IMR-90 (cell line): ENCODE measurements around the gene RAB6A. TPM values are rescaled to one million over a fixed set of nuclear protein-coding genes. Genes with fewer than 3 reads are reported as not detected.

Source experiments
- ATAC-seq: fragments of 200-7000 bp; cut with Tn5 transposase; 2 replicates; pipeline ENCODE4 v1.9.1; 2020; ENCODE audit warnings: low read depth, mild to moderate bottlenecking, moderate library complexity
- BruUV-seq: library from RNA; stranded (reverse); fragments of 400-500 nt; replicated peaks from 2 replicates; lab custom pipeline; 2021; lab: Mats Ljungman, UMichigan
- CTCF ChIA-PET: fragments of 300-600 bp; formaldehyde crosslinking; extraction: SDS; loops from one replicate; lab custom pipeline; 2021; ENCODE audit warnings: antibody characterized with exemption; lab: Yijun Ruan, JAX
- POLR2A ChIA-PET: fragments of 300-600 bp; sonication (Branson Sonifier 250); formaldehyde crosslinking; loops from one replicate; lab custom pipeline; 2022; ENCODE audit warnings: antibody characterized with exemption; ENCODE audit not compliant: unreplicated experiment; lab: Charles Lee
- DNase-seq: peaks from one replicate; pipeline ENCODE4 v3.0.0; 2013
- H2AFZ ChIP-seq: replicated peaks from 2 replicates; pipeline ENCODE3; 2013; ENCODE audit warnings: low read length, mild to moderate bottlenecking; ENCODE audit not compliant: poor library complexity
- H2AK5ac ChIP-seq: 2 replicates; pipeline ENCODE4 v1.6.1; 2013; ENCODE audit warnings: low read depth, low read length, inconsistent platforms
- H2AK9ac ChIP-seq: replicated peaks from 2 replicates; pipeline ENCODE3; 2013; ENCODE audit warnings: mild to moderate bottlenecking, low read depth, low read length, moderate library complexity; ENCODE audit not compliant: poor library complexity
- H2BK120ac ChIP-seq: 2 replicates; pipeline ENCODE4 v1.6.1; 2013; ENCODE audit warnings: low read depth, low read length, inconsistent platforms
- H2BK15ac ChIP-seq: 3 replicates; pipeline ENCODE4 v1.6.1; 2013; ENCODE audit warnings: low read depth, low read length, inconsistent platforms
- H2BK20ac ChIP-seq: 2 replicates; pipeline ENCODE4 v1.6.1; 2013; ENCODE audit warnings: low read depth, mild to moderate bottlenecking, inconsistent platforms, low read length, moderate library complexity
- H2BK5ac ChIP-seq: 2 replicates; pipeline ENCODE4 v1.6.1; 2013; ENCODE audit warnings: mild to moderate bottlenecking, low read depth, low read length, inconsistent platforms; ENCODE audit not compliant: poor library complexity, severe bottlenecking
- H3K14ac ChIP-seq: replicated peaks from 2 replicates; pipeline ENCODE4 v1.6.1; 2013; ENCODE audit warnings: low read depth, low read length, inconsistent platforms
- H3K18ac ChIP-seq: 2 replicates; pipeline ENCODE4 v1.6.1; 2013; ENCODE audit warnings: low read depth, low read length, control low read depth
- H3K23ac ChIP-seq: 2 replicates; pipeline ENCODE4 v1.6.1; 2013; ENCODE audit warnings: low read depth, low read length, inconsistent platforms
- H3K27ac ChIP-seq: 2 replicates; pipeline ENCODE4 v1.5.1; 2013; ENCODE audit warnings: mild to moderate bottlenecking, control low read depth, low read length; ENCODE audit not compliant: insufficient read depth
- H3K27me3 ChIP-seq: 2 replicates; pipeline ENCODE4 v1.6.1; 2013; ENCODE audit warnings: low read length; ENCODE audit not compliant: control insufficient read depth, insufficient read depth
- H3K36me3 ChIP-seq: 2 replicates; pipeline ENCODE4 v1.6.1; 2013; ENCODE audit warnings: low read length, mixed read lengths; ENCODE audit not compliant: control insufficient read depth, insufficient read depth
- H3K4ac ChIP-seq: 2 replicates; pipeline ENCODE4 v1.6.1; 2013; ENCODE audit warnings: low read depth, low read length, inconsistent platforms
- H3K4me1 ChIP-seq: 2 replicates; pipeline ENCODE4 v1.6.1; 2013; ENCODE audit warnings: low read length, mixed read lengths; ENCODE audit not compliant: control insufficient read depth, insufficient read depth
- H3K4me2 ChIP-seq: 2 replicates; pipeline ENCODE4 v1.6.1; 2013; ENCODE audit warnings: low read depth, mild to moderate bottlenecking, control low read depth, low read length, moderate library complexity
- H3K4me3 ChIP-seq: 2 replicates; pipeline ENCODE4 v1.5.1; 2013; ENCODE audit warnings: low read depth, mild to moderate bottlenecking, control low read depth, low read length, moderate library complexity; ENCODE audit not compliant: insufficient read depth
- H3K56ac ChIP-seq: 2 replicates; pipeline ENCODE4 v1.6.1; 2013; ENCODE audit warnings: low read length, inconsistent platforms; ENCODE audit not compliant: insufficient read depth; ENCODE audit errors: extremely low read depth
- H3K79me1 ChIP-seq, 2 experiments: 2 replicates each; pipeline ENCODE4 v1.6.1; 2013; ENCODE audit warnings: low read length in 2 of 2, inconsistent platforms in 1 of 2, low read depth in 1 of 2
- H3K9ac ChIP-seq: 2 replicates; pipeline ENCODE4 v1.6.1; 2013; ENCODE audit warnings: low read depth, low read length, control low read depth
- H3K9me1 ChIP-seq: 2 replicates; pipeline ENCODE4 v1.6.1; 2013; ENCODE audit warnings: low read length, inconsistent platforms; ENCODE audit not compliant: insufficient read depth
- H3K9me3 ChIP-seq: 2 replicates; pipeline ENCODE4 v1.6.1; 2013; ENCODE audit warnings: low read length; ENCODE audit not compliant: control insufficient read depth, insufficient read depth
- H4K20me1 ChIP-seq: 2 replicates; pipeline ENCODE4 v1.6.1; 2013; ENCODE audit warnings: low read length, inconsistent platforms; ENCODE audit not compliant: insufficient read depth
- H4K5ac ChIP-seq: 2 replicates; pipeline ENCODE4 v1.6.1; 2013; ENCODE audit warnings: mild to moderate bottlenecking, low read depth, low read length, control low read depth
- H4K8ac ChIP-seq, 2 experiments: 2 replicates each; pipeline ENCODE4 v1.6.1; 2013; ENCODE audit warnings: low read depth in 2 of 2, low read length in 2 of 2, control low read depth in 1 of 2, inconsistent platforms in 1 of 2
- H4K91ac ChIP-seq: 2 replicates; pipeline ENCODE4 v1.6.1; 2013; ENCODE audit warnings: low read depth, low read length, inconsistent platforms; ENCODE audit not compliant: insufficient read depth
- BHLHE40 ChIP-seq: fragments of 150-350 bp; IDR thresholded peaks from 2 replicates; pipeline ENCODE4 v1.6.1; 2016; ENCODE audit warnings: mild to moderate bottlenecking, low read depth, low read length
- CEBPB ChIP-seq: IDR thresholded peaks from 2 replicates; pipeline ENCODE4 v1.6.1; 2012; ENCODE audit warnings: low read depth, low read length, improper control_type of control experiment
- CTCF ChIP-seq: conservative IDR thresholded peaks from 2 replicates; pipeline ENCODE4 v1.5.1; 2012; ENCODE audit warnings: mild to moderate bottlenecking, low read depth, low read length, improper control_type of control experiment
- ELK1 ChIP-seq: fragments of 150-350 bp; IDR thresholded peaks from 2 replicates; pipeline ENCODE4 v1.6.1; 2016; ENCODE audit warnings: low read depth, mild to moderate bottlenecking, low read length, moderate library complexity, borderline replicate concordance
- FOS ChIP-seq: fragments of 150-350 bp; IDR thresholded peaks from 2 replicates; pipeline ENCODE4 v1.6.1; 2016; ENCODE audit warnings: low read depth, low read length
- MXI1 ChIP-seq: IDR thresholded peaks from 2 replicates; pipeline ENCODE4 v1.6.1; 2012; ENCODE audit warnings: low read depth, mild to moderate bottlenecking, low read length, moderate library complexity, borderline replicate concordance
- POLR2A ChIP-seq: IDR thresholded peaks from 2 replicates; pipeline ENCODE4 v1.6.1; 2012; ENCODE audit warnings: mild to moderate bottlenecking, low read depth, low read length
- RCOR1 ChIP-seq: IDR thresholded peaks from 2 replicates; pipeline ENCODE4 v1.6.1; 2012; ENCODE audit warnings: mild to moderate bottlenecking, low read length, improper control_type of control experiment; ENCODE audit not compliant: insufficient replicate concordance
- SMC3 ChIP-seq: fragments of 150-350 bp; IDR thresholded peaks from 2 replicates; pipeline ENCODE4 v1.6.1; 2016; ENCODE audit warnings: low read depth, mild to moderate bottlenecking, antibody characterized with exemption, low read length, moderate library complexity
- WGBS, 2 experiments: methylation state at CpG; one replicate each; pipeline versions ENCODE4 v1.1.5 to v1.1.7; 2013; ENCODE audit warnings: missing lambda C conversion rate in 2 of 2; ENCODE audit not compliant: insufficient read length in 1 of 2; ENCODE audit errors: extremely low coverage in 2 of 2; 5-methylcytosine and 5-hydroxymethylcytosine counted together
- dilution Hi-C: fragments of 300-500 bp; cut with HindIII; formaldehyde crosslinking; loops from one replicate; pipeline ENCODE4 v1.14.3; 2018; ENCODE audit warnings: low sequenced_read_pairs; ENCODE audit not compliant: unreplicated experiment
- in situ Hi-C: fragments of 300-500 bp; cut with MboI; formaldehyde crosslinking; loops from 3 replicates; pipeline ENCODE4 v1.14.3; 2019; ENCODE audit warnings: low sequenced_read_pairs, inconsistent platforms, mixed read lengths
- intact Hi-C: fragments of 100-400 bp; cut with micrococcal nuclease; formaldehyde crosslinking; loops from 2 replicates; pipeline ENCODE4 v1.10.0; 2022
- polyA plus RNA-seq, 3 experiments: library from polyadenylated mRNA; depleted of rRNA; stranded (reverse); fragments of >200 nt; gene quantifications; 2 replicates each; pipeline ENCODE4 v1.2.3, GENCODE V29; 2012; ENCODE audit warnings: low replicate concordance in 1 of 3
- total RNA-seq: library from RNA; depleted of rRNA; stranded (reverse); fragments of >200 nt; gene quantifications from 2 replicates; pipeline ENCODE4 v1.2.3, GENCODE V29; 2012

Gene RAB6A
- total and polyA plus RNA-seq, 2 of the 4 experiments (the other 2 are of a cell fraction): 65.5 to 81.0 TPM

- TF ChIP-seq RCOR1 (no peak), MXI1 (peak; percentile 27; the same call in 1 of the 2 replicates)
Measured at GRCh38 chr11:73661035-73661628, 99.7 kb downstream of the RAB6A start (continued).

DNA sequence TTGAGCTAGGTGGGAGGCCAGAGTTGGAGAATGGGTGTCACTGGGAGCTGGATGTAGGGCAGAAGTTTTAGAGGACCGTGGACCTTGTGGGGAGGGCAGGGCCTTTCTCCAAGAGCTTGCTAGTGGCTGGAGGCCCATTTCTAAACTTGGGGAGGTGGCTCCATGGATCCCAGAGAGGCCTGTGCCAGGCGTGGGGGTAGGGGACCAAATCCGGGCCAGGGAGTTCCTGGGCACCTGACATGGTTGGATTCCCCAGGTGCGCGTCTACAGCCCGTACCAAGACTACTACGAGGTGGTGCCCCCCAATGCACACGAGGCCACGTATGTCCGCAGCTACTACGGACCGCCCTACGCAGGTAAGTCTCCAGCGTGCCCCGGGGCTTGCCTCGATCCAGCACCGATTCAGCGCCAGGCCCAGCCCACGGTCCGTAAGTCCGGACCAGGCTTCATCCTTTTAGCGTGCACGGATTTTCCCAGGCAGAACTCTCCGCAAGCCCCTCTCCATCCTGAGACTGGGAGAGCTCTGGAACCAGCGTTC, 100.3 kb downstream of the RAB6A start:
- no peak overlapping the region for H3K27ac ChIP-seq
- no peaks in the 10 kb centered on the region for H3K27me3 ChIP-seq
- H2AK9ac ChIP-seq: peak overlapping the region; percentile 77
- intact Hi-C loops (loop anchor here (1.0 to 2.0 kb wide), 6 partner anchors 35 to 354 kb away; partner anchors contain the start of gene FAM168A), in situ Hi-C loops (loop anchor here (5.0 kb wide), 1 partner anchor 33 kb away; no protein-coding TSS in a partner anchor), dilution Hi-C loops (no loop called here)
- 36% methylated on average over 8 of the region's 25 CpGs; no CpG with 5 or more reads in 1 of the 2 experiments for WGBS, 2 experiments
- no peaks in the 10 kb centered on the region for H4K20me1 ChIP-seq
- H3K14ac ChIP-seq: peak overlapping the region; percentile 67
- H3K4me1 ChIP-seq: peaks cover 3% of the 10 kb centered on the region; the same call in 1 of the 2 replicates
- 0 out of 2 replicates have a peak overlapping the region, but pooled peaks have one; percentile 8 for H3K9ac ChIP-seq
- DNase-seq: no peak
- H3K9me1 ChIP-seq: peaks cover 9% of the 10 kb centered on the region
- H3K18ac ChIP-seq: no peak overlapping the region
- H2BK5ac ChIP-seq: no peak overlapping the region
- H3K79me1 ChIP-seq: no peaks in the 10 kb centered on the region
- H3K36me3 ChIP-seq: no peaks in the 10 kb centered on the region
- H3K23ac ChIP-seq: no peak overlapping the region
- H2BK15ac ChIP-seq: no peak overlapping the region
- H3K4me3 ChIP-seq: peak overlapping the region; percentile 25
- H3K9me3 ChIP-seq: no peaks in the 10 kb centered on the region
- H4K5ac ChIP-seq: no peak overlapping the region
- H2AFZ ChIP-seq: peak overlapping the region; percentile 97
- no peak for TF ChIP-seq BHLHE40
- TF ChIP-seq RCOR1: no peak
- no peak for TF ChIP-seq ELK1
- TF ChIP-seq POLR2A: 0 out of 2 replicates have a peak, but pooled peaks have one; percentile 1
- TF ChIP-seq CEBPB: no peak
- no peak for TF ChIP-seq SMC3
- TF ChIP-seq FOS: no peak
- no peak for TF ChIP-seq CTCF
- H2BK20ac ChIP-seq: no peak overlapping the region
- ChIA-PET POLR2A (no interaction called here), CTCF (interaction anchor here (0.6 to 4.8 kb wide), 12 partner anchors 22 to 325 kb away, joined by 3 to 31 read pairs (median 4); no protein-coding TSS in a partner anchor)
- H3K4ac ChIP-seq: 0 out of 2 replicates have a peak overlapping the region, but pooled peaks have one; percentile 5
- H4K8ac ChIP-seq: peak overlapping the region in 1 of 2 experiments; percentile 70; a peak in 1 of 4 replicates
- H3K56ac ChIP-seq: no peak overlapping the region
- ATAC-seq: no peak
- H2BK120ac ChIP-seq: no peak overlapping the region
- H4K91ac ChIP-seq: no peak overlapping the region
- H2AK5ac ChIP-seq: no peak overlapping the region
- H3K4me2 ChIP-seq: peak overlapping the region; percentile 75
- BruUV-seq: no TSS peak
